Femur (tissue), 1 donor: ENCODE results near the gene MYO1A.
A peak's percentile ranks its signal among the peaks of the same experiment; 100 is the strongest.

ENCODE experiments used
- DNase-seq: peaks from one replicate; pipeline ENCODE4 v3.0.0-alpha.2; 2017

Gene MYO1A

GRCh38 chr12:57049890-57050289 is at the start of gene MYO1A:
TSS of gene MYO1A (minus strand) at chr12:57050129. CDS start at chr12:57048323, 1,806 bp downstream.
- no peak for DNase-seq

GRCh38 chr12:57099047-57099714 is 49.3 kb upstream of the MYO1A start:
- DNase-seq, result no peak

- DNase-seq, result no peak
These were observed 48.6 kb upstream of the MYO1A start for GRCh38 chr12:57098546-57098945.

GRCh38 chr12:57097554-57097835 is 47.6 kb upstream of the MYO1A start:
- DNase-seq, result no peak

- DNase-seq, result no peak
These were observed 47.0 kb upstream of the MYO1A start for GRCh38 chr12:57096748-57097553.

GRCh38 chr12:57096099-57096572 is 46.2 kb upstream of the MYO1A start:
- DNase-seq, result no peak

GRCh38 chr12:57095440-57095839 is 45.5 kb upstream of the MYO1A start:
- DNase-seq, result no peak

- no peak for DNase-seq
These were observed 44.6 kb upstream of the MYO1A start for GRCh38 chr12:57094208-57095160.

- peak; percentile 87 for DNase-seq
These were observed 43.7 kb upstream of the MYO1A start for GRCh38 chr12:57093415-57094207.

- DNase-seq, result no peak
These were observed 43.0 kb upstream of the MYO1A start for GRCh38 chr12:57092876-57093414.

GRCh38 chr12:57092529-57092862 is 42.6 kb upstream of the MYO1A start:
- DNase-seq, result no peak

- no peak for DNase-seq
These were observed 42.0 kb upstream of the MYO1A start for GRCh38 chr12:57091638-57092528.

- DNase-seq, result no peak
These were observed 41.2 kb upstream of the MYO1A start for GRCh38 chr12:57090924-57091637.

GRCh38 chr12:57090490-57090889 is 40.6 kb upstream of the MYO1A start:
- no peak for DNase-seq

GRCh38 chr12:57089271-57090245 is 39.6 kb upstream of the MYO1A start:
- DNase-seq, result peak; percentile 83

- DNase-seq, result peak; percentile 98
These were observed 38.7 kb upstream of the MYO1A start, which contains the start of gene NAB2 for GRCh38 chr12:57088354-57089270. TSS of gene NAB2 (plus strand) at chr12:57089114. CDS start at chr12:57089272, 158 bp downstream.

- DNase-seq, result peak; percentile 94
These were observed 37.9 kb upstream of the MYO1A start for GRCh38 chr12:57087691-57088353.
